ENCODE measurements around the gene CARD10.
"Not testable (repeated sequence)": the region's sequence is repeated elsewhere in the genome, so short reads cannot be mapped to it uniquely, and the experiment has no call there.

CARD10 gene

DNA sequence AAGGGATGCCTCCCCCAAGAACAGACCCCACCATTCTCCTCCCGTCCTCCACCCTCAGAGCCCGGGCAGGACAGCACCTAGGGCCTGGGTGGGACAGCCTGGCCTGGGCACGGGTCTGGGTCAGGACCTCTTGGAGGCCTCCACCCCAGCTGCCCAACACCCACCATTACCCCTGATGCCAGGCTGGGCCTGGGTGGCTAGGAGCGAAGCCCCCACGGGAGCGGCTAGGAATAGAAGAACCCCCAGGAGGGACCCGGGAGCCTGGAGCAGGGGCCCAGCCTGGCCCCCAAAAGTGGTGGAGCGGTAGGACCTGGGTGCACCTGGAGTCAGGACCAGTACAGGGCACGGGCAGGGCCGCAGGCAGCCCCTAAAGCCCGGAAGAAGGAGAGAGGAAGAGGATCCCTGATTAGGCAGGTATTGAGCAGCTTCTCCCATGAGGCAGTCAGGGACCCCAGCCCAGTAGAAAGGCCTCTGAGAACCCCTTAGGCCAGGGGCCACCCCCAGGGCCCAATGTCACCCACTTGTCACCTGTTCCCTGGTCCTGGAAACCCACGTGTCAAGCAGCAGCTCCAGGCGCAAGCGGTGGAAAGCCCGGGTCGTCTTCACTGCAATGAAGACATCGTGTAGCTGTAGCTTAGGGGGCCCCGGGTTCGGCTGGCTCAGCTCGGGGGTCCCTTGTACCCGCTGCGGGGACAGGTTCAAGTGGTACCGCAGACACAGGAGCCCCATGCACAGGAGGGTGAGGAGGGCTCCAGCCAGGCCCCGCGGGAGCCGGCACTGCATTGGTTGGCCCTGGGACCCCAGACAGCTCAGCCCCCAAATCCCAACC, 33.6 kb downstream of the CARD10 start:
- no peak for DNase-seq (ENCODE audit: low read depth)

DNA sequence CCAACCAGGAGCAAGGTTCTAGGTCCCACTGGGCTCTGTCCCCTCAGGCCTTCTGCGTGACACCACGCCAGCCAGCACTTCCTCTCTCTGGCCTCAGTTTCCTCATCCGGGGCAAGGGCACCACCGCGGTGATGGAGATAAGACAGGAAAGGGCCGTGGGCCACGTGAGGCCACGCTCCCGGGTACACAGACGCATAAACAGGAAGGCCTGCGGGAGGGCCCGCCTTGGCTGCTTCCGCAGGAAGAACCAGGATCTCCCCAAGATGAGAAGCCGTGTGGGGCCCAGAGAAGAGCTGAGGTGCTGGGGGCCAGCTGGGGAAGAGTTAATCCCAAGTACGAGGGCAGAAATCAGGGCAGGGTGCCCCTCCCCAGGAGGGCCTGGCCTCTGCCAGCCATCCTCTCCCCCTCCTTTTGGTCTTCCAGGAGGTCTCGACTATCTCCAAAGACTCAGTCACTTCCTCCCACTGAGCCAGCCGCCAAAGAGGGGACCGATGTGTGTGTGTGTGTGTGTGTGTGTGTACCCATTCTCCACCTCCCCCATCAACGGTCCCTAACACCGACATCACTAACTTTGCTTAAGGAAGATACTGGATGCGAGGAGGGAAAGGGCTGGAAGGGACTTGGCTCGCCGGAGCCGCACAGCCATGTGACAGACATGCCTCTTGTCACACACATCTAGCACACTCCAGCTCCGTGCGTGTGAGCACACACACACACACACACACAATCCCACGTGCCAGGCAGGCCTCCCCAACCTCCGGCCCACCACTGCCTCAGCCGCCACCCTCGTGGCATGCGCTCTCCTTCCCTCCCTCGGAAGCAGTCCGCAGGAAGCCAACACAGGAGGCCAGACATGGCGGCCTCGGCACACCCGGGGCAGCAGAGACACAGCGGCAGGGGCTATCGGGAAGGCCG, 34.5 kb downstream of the CARD10 start:
- no peak for DNase-seq (ENCODE audit: low read depth)

DNA sequence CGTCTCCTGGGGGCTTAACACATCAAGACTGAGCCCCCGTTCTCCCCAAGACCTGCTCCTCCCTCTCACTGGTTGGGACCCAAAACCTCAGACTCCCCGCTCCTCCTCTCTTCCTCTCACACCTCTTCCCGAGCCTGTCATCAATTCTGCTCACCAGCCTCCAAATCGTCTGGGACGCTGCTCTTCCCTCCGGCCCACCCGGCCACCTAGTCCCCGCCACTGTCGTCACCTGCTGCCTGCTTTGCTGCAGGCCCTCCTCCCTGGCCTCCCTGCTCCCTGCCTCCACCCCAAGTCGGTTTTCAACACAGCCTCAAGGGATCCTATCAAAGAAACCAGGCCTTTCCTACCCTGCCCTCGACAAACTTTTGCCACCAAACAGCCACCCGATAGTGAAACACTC, 36.2 kb downstream of the CARD10 start:
- DNase-seq (ENCODE audit: low read depth) = no peak

DNA sequence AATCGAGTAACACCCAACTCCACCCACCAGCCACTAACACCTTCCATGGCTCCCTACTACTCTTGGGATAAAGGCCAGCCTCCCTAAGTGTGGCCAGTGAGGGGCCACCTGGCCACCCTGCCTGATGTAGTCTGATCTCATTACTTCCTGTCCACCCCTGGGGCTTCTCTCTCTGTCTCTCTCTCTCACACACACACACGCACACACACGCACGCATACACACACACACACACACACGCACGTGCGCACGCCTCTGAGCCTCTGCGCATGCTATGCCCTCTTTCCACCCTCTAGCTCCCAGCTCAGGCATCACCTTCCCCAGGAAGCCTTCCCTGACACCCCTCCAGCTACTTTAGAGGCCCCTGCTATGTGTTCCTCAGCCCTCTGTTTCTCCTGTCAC, 37.0 kb downstream of the CARD10 start:
- no peak for DNase-seq (ENCODE audit: low read depth)

DNA sequence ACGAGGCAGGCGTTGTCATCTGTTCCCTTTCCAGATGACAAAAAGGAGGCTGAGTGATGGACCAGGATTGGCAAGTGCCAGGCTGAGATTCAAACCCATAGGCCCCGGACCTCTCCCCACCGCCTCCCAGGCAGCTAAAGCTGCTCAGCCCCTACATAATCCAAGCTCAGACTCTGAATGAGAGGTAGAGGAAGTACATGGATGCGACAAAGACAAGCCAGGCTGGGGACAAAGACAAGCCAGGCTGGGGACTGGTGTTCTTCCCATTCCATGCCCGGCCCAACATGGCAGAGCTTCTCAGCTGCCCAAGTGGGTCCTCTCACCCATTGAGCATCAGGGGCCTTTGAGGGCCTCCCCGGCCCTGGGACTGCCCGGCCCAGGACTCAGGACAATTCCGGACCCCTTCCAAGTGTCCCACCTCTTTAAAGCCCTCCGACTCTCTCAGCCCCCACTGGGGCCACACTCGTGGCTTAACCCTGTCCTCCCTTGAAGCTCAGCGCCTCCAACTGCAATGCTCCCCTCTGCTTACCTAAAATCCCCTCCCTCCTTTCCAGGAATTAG, 37.8 kb downstream of the CARD10 start:
- DNase-seq (ENCODE audit: low read depth) = no peak

DNA sequence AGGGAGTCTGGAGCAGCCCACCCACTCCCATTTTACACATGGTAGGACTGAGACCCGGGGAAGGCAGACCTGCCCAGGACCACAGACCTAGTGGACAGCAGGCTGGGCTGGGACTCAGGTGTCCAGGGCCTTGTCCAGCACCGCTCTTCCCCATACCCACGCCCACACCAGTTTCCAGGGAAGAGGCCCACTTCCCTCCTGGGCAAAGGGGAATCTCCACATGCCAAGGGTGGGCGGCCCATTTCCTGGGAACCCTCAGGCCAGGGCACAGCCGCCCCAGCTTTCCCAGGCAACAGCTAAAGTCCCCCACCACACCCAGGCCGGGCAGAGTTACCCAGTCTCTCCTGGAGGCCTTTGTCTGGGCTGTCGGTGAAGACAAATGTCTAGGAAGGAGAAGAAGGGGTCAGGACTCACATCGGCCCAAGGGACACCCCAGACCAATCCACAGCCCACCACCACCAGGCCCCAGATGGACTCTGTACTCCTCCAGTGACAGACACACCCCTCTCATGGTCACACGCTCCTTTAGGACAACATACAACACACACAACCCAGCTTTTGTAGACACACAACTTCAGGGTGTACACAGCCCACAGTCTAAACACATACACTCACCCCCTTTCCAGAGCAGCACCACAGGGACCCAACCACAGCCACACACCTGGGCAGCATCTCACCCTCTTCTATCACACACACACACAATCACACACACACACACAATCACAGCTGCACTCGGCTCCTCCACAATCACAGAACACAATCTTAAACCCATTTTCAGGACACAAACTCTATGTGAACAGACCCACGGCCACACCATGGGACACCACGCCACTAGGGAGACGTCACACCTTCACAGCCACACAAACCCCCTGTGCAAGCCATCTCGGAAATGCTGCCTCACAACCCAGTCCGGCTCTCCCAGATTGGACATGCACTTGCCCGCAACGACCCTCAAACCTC, 38.5 kb downstream of the CARD10 start:
- DNase-seq (ENCODE audit: low read depth) = no peak

DNA sequence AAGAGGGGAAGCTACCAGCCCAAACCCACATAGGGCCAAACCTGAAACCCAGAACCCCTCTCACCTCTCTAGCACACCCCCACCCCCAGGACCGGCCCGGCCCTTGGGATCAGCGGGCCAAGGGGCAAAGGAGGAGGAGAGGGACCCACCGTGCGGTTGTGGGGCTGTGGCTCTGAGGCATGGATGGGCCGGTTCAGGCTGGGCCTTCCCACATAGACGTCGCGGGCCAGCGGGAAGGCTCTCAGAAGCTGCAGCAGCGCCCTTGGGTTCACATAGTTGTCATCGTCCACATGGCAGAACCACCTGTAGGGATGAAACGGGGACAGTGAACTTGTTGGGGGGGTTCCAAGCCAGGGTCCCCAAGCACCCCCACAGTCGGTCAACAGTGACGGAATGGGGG, 40.0 kb downstream of the CARD10 start:
- DNase-seq (ENCODE audit: low read depth) = no peak

- no peak for DNase-seq (ENCODE audit: low read depth)
These were observed 42.6 kb downstream of the CARD10 start for GRCh38 chr22:37476389-37477329.

DNA sequence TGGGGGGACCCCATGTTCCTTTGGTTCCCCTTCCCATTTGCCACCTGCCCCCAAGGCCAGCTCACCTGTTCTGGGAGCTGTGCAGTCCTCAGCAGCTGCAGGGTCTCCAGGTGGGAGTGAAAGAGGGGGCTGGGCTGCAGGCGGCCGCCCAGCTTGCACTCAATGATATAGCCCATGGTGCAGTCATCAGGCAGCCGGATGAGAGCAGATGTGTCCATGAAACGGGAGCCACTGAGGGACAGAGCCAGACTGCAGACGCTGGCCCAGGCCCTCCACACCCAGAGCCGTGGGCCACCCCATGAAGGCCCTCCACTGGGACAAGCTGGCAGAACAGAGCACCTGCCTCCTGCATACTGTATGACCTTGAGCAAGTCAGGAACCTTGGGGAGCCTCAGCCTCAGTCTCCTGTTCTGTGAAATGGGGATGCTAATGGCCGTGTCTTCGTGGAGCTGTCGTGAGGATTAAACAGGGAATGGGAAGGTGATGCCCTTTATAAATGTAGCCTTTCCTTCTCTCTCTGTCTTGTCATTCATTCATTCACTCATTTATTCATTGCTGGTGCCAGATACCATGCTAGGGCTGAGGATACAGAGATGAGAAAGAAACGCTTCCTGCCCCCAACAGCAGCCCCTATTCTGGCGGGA, 44.6 kb downstream of the CARD10 start:
- DNase-seq (ENCODE audit: low read depth) = no peak

GRCh38 chr22:37473437-37473946, 45.7 kb downstream of the CARD10 start:
- DNase-seq (ENCODE audit: low read depth) = no peak

DNA sequence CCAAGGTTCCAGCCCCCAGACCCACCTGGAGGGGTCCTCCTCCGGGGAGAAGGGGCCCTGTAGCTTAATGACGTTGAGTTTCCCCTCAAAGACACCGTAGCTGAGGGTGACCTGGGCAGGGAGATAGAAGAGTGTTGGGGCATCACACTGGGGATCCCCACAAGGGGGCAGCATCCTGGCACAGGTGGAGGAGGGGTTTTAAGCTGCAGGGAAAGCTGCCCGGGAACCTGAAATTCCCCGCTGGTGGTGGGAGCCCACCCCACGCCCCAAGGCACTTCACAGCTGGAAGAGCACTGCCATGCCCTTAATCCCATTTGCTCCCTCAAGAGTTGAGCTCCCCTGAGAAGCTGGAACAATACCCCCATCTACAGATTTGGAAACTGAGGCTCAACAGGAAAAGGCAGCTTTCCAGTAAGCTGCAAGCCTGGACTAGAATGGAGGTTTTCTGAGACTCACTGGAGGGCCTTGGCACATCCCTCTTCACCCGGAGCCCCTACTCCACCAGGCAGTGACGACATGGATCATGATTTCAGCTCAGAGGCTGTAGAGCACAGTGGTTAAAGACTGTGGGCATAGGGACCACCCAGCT, 46.7 kb downstream of the CARD10 start:
- no peak for DNase-seq (ENCODE audit: low read depth)

GRCh38 chr22:37471727-37472417, 47.3 kb downstream of the CARD10 start:
- DNase-seq (ENCODE audit: low read depth) = no peak

DNA sequence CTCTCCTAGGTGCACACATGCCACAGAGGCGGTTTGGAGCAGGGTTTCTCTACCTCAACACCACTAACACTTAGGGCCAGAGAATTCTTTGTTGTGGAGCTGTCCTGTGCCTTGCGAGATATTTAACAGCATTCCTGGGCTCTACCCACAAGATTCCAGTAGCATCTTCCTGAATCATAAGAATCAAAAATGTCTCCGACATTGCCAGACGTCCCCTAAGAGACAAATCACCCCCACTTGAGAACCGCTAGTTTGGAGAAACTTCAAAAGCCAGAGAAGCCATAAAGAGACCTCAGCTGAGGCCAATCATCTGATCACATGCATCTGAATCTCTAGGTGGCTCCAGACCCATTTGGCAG, 49.1 kb downstream of the CARD10 start:
- DNase-seq (ENCODE audit: low read depth) = no peak

DNA sequence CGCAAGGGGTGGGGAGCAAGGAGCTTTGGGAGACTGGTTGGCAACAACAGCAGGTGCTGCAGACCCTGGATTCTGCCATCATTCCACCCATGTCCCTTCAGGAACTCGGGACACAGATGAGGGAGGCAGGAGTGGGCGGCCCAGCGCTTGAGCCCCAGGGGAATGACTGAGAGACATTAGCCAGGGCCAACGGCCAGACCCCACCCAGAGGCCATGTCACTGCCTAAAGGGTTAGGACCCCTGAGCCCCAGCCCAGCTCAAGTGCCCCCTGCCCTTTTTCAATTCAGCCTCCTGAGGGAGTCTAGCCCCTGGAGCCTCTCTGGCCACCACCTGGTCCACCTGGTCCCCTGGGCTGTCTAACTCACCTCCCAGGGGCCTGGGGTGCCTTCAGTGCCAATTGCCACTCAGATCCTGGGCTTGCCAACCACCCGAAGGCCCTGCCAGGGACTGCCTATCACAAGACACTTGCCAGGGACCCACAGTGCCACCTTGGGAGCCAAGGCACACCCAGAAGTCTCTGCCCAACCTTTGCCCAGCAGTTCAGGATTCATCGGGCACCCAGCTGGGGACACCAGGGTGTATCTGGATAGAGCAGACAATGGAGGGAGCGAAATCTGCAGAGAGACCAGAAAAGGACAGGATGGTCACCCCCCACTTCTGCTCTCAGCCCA, 49.7 kb downstream of the CARD10 start:
- DNase-seq (ENCODE audit: low read depth) = no peak

DNA sequence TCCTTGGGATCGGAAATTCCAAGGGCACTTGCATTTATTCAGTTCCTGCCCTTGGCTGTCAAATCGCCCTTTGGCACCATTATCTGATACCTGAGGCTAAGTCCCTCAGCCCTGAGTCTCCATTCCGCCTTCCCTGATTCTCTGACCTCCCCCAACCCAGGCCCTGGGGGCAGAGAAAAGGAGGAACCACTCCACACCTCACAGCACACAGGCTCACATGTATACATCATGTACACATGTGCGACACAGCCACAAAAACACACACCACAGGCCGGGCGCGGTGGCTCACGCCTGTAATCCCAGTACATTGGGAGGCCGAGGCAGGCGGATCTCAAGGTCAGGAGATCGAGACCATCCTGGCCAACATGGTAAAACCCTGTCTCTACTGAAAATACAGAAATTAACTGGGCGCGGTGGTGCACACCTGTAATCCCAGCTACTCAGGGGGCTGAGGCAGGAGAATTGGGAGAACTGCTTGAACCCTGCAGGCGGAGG, 51.0 kb downstream of the CARD10 start:
- not testable (repeated sequence) for DNase-seq (ENCODE audit: low read depth)

DNA sequence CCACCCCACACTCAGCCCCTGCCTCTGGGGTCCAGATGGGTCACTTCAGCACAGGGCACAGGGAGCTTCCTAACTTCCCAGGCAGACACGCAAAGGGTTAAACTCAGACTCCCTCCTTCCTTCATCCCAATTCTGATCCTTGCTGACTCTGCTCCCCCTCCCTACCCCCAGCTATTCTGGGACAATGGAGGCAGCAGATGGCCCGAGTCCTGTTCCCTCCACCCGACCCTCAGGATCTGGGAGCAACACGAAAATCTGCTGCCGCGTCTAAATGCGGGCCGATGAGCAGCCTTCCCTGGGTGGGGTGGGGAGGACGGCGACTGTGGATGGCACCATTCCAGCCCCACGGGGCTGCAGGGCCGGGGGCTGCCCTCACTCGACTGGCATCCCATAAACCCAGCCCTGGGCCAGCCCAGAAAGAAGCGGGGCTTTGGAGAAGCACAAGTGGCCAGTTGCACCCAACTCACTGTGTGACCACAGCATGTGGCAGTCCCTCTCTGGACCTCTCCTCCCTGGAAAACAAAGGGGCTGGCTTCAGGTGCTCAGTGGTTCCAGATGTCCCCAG, 51.7 kb downstream of the CARD10 start:
- no peak for DNase-seq (ENCODE audit: low read depth)

GRCh38 chr22:37464181-37464580, 55.0 kb downstream of the CARD10 start:
- DNase-seq (ENCODE audit: low read depth) = no peak

GRCh38 chr22:37462983-37463382, 56.2 kb downstream of the CARD10 start:
- no peak for DNase-seq (ENCODE audit: low read depth)
